ENCODE data around the gene TMEM117.

DNA sequence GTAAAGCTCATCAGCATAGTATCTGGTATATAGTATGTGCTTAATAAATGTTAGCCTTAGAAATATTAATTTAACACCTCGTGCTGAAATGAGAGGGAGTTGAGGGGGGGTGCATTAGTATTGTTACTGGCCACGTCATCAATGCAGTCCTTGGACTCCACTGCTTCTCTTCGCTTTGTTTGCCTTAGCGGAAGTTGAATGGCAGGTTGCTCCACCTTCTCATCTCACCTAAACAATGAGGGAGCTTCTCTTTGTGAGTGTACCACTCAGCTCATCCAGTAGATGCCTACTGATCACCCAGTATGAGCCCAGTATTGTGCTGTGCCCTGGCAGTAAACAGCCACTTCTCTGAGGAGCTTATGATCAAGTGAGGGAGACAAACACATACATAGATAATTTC, 4.5 kb downstream of the TMEM117 start:
- TF ChIP-seq CTCF (IDR thresholded peaks at IDR 0.05; ENCODE audit: low read depth, low read length) (no peak), EZH2phosphoT487 (IDR thresholded peaks at IDR 0.05; ENCODE audit: low read depth) (no peak)
